Anterior cingulate cortex (tissue), 58 donors: ENCODE measurements around the gene PDE7B.

Experiments
- DNase-seq, 58 donors: peaks; one replicate each; lab custom pipeline; 2025; lab: John Stamatoyannopoulos, UW

Gene PDE7B

DNA sequence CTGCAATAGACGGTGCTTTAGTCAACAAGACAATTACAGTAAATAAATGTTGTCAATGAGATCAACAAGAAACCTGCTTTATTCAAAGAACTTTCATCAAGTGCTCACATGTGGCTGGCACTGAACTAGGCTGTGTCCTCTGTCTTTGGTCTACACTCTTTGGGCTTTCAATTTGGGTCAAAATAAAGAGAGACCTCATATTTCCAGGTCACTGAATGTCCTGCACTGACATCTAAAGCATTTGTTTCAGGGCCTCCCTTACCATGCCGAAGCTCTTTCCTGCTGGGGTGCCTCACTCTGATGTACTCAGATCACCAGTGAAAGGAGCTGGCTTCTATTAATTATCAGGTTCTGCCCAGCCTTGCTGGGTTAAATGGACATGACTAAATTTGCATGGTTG lies 32.0 kb downstream of the PDE7B start:
- no peak for DNase-seq

DNA sequence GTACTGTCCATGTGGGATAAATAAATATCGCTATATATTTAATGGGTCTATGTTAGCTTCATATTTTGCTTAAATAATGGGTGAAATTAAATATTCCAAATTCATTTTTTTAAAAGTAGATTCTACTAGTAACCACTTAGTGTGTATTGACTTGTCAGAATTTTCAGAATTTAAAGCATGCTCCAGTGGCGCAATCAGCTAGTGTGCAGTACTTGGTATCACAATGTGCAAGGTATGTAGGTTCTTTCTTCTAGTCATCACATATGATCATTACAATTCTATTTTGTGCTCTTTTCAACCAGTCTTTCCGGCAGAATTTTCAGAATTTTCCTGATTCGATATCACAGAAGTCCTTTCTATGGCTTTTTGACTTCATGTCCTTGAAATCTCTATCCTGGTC lies 32.6 kb downstream of the PDE7B start:
- DNase-seq, result no peak

DNA sequence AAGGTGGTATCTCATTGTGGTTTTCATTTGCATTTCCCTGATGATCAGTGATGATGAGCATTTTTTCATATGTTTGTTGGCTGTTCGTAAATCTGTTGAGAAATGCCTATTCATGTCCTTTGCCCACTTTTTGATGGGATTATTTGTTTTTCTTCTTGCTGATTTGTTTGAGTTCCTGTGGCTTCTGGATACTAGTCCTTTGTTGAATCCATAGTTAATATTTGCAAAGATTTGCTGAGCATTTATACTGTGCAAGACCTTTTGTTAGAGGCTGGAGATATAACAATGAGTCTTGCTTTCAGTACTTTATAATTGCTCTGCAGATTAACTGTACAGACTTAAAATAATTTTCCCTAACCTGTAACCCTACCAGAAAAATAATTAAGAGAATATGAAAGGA lies 35.6 kb downstream of the PDE7B start:
- DNase-seq, result no peak

DNA sequence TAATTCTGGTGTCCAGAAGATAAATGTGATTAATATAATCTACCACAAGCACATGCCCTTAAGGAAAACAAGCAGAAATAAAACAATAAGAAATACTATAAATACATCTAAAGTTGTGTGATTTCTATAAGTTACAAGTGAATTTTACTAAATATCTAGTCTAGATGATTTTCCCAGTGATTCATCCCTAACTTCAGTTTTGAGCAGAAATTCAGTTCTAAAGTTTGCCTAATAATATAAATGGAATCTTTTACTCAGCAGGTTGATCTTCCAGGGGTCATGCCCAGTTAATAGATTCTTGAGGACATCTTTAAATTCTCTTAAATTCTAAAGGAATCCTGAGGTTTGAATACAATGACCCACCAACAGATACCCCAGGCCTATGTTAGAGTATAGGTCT lies 37.3 kb downstream of the PDE7B start:
- no peak for DNase-seq

DNA sequence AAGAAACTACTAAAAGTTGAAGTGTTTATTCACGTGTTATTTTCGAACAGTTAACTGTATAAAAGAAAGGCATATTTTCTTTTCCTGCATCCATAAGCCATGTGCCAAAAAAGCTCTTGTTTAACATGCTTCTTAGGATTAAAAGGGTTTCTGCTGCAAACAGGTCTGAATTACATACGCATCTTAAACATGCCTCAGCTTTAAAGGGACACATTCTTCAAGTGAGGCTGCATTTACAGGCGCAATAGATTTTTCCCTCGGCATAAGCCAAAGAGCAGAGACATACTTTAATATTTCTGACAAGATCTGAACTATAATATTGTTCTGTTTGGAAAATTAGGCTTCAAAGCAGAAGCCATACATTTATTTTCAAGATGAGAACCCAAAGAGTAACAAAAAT lies 39.4 kb downstream of the PDE7B start:
- DNase-seq, result no peak

DNA sequence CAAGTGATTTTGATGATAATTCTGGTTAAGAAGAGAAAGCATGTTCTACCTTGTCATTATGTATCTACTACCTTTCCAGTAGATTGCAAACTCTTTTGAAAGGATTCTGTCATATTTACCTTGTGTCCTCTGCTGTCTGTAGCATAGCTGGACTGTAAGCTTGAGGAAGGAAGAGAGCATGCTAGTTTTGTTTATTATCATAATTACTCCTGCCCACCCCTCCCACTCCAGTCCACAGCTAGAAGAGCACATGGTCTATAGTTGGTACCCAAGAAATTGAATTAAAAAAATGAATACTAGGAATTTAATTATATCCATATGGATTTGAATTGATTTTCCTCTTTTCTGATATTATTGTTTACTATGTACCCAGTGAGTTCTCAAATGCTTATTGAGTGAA lies 40.2 kb downstream of the PDE7B start:
- no peak for DNase-seq

DNA sequence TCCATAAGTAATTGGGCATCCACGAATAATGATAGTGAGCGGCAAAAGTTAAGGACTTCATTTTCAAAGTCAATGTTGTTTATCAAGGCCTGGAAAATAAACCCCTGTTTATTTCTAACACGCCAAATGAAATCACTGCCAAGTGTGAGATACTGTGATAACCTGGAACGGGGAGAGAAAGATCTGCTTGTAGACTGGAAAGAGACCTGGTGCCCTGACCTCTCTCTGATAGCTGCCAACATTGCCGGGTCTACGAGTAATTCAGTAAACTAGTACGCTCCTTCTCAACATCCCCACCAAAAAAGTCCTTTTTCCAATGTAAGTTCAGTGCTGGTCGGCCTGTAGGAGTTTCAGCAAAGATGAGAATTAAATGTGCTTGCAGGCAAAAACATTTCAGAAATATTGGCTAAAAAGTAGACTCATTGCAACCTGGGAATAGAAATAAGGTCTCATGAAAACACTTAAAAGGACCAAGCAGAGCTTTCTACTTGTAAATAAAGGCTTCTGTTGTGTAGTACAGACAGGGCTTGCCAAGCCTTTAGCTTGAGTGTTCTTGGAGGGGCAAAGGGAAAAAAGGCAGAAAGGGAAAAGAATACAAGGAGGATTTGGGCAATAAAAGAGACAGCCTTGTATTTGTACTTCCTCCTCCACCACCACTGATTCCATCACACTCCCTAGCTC lies 43.9 kb downstream of the PDE7B start:
- DNase-seq, result no peak

DNA sequence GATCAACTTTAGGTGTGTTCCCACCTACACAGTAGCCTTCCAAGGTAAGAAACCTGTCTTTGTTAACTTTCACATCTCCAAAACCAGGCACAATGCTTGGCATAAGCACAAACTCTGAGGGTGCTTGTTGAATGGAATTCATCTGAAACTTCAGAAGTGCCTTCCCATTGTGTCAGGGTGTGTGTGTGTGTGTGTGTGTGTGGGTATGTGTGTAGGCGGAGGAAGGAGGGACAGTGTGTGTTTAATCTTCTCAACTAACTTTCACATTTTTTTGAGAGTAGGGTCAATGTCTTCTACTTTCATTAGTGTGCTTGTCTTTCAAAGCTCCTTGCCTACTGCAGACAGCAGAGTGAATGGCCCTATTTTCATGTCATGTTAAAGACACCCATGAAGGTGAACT lies 45.6 kb downstream of the PDE7B start:
- no peak for DNase-seq

DNA sequence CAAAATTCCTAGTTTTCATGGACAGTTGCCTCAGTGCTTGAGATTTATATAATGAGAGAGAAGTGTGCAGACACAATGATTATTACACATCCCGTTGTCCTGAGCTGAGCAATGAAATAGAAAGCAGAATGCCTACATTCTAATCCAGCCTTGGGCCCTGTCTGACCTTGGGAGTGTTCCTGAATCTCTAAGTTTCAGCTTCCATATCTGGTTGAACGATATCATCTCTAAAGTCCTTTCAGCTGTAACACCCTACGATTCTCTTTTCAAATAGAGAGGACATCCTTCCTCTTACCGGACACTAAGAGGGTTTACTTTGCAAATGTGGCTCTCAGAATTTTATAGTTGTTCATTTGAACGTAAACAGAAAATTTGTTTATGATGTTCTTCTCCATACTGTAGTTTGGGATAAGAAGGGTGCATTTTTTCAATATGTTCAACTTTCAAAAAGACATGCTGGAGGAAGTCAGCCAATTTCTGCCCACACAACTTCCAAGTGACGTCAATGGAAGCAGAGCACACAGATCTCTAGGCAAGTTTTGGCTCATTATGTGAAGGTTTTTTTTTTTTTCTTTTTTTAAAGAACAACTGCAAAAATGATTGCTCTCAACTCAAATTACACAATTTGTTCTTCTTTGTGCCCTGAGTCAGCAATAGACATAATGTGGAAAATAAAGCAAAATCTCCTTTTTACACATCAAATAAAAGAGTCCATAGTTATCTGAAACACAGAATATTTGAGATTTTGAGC lies 50.4 kb downstream of the PDE7B start:
- DNase-seq, result peak in 19 of 58 donors; percentile 4 to 67 (median 31)

DNA sequence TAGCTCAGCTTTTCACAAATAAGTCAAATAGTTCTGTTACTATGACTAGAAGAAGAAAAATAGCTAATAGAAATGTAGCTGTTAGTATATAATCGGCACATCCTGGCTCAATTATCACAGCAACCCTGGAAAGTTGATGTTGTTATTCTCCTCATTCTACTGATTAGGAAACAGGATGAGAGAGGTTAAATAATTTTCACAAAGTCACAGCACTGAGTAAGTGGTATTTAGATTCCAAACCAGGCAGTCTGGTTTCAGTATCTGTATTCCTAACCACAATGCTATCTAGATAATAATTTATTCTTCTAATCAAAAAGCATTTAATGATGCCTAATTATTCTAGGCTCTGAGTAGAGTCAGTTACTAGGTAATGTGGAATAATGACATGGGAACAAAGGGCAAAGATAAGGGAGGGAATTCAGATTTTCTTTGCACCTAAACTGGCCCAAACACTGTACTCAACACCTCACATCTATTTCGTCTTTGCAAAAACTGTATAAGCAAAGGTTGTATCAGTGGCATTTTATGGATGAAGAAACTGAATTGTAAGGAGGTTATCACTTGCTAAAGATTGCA lies 51.3 kb downstream of the PDE7B start:
- DNase-seq, result no peak

DNA sequence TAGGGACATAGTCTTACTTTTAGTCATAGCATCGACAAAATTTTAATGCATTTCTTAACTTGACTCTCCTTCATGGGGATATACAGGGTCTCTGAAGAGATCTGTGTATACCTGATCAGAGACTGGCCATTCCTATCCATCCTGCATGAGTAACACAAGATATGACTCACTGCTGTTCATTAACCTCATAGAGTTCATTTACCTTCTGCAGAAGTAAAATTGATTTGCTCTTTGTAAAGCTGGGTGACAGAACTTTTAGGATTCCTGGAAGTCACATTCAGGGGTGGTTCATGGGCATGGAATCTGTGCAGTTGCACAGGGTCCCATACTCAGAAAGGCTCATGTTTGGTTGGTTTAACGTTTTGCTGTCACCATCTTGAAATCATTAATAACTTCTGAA lies 53.2 kb downstream of the PDE7B start:
- DNase-seq, result no peak

DNA sequence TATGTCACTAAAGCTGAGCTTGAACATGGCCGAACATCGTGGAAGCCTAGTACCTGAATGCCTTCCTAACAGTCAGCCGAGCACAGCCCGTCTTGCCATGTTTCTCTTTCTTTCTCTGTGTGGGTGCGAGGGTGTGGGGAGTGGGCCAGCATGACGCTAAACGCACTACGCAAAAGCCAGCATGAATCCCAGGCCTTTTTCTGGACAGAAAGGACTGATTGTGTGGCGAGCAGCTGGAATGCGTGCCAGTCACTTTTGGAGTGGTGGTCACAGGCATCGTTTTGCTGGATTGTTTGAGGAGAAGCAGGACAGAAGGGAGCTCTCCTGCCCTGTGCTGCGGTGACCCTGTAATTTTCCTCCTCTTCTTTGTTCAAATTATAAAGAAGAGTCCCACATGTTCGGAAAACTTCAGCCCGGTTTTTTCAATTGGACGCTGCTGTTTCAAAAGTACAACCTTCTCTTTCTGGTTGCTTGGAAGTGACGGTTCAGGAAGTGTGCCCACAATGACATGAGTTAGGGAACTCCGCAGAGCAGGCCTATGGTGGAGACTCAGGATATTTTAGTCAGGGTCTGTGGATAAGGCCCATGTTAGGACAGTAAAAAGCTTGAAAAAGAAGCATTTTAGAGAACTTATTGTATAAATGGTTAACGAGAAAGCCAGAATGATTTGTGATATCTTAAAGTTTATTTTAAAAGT lies 54.3 kb downstream of the PDE7B start:
- peak in 48 of 58 donors; percentile 4 to 82 (median 46) for DNase-seq

DNA sequence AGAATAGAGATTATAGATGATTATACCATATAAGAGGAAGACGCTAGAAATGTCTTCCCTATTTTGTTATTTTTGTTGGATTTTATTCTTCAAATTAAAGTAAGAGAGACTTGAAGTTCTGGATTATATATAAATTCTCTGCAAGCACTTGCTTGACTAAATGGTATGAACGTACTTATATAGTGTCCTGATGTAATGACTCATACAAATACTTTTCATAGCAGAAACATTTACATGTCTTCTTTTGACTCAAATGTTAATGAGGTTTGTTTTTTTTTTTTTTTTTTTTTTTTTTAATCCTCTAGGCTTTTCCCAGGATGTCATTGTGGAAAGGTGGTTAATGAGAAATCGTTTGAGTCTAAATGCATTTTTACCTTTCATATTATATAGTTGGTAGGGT lies 55.0 kb downstream of the PDE7B start:
- DNase-seq, result no peak

DNA sequence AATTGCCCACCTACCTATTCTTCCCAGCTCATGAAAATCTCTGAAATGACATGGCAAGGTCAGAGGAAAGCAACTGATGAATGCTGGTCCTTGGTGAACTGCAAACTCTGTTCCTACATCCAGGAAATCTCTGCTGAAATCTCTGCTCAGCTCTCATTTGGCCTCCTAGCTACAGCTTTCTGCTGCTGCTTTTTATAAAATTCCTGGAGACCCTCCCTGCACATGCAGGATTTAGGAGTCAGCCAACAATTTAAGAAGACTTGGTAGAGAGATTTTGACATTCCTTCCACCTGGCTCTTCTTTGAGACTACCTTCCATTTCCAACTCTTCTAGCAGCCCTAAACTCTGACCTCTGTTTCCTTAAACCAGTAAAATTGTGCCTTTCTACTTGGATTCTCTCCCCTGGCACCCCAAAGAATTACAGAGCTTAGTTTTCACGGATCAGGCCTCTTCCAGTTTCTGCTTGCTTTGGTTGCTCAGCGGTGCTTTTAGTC lies 55.5 kb downstream of the PDE7B start:
- no peak for DNase-seq

DNA sequence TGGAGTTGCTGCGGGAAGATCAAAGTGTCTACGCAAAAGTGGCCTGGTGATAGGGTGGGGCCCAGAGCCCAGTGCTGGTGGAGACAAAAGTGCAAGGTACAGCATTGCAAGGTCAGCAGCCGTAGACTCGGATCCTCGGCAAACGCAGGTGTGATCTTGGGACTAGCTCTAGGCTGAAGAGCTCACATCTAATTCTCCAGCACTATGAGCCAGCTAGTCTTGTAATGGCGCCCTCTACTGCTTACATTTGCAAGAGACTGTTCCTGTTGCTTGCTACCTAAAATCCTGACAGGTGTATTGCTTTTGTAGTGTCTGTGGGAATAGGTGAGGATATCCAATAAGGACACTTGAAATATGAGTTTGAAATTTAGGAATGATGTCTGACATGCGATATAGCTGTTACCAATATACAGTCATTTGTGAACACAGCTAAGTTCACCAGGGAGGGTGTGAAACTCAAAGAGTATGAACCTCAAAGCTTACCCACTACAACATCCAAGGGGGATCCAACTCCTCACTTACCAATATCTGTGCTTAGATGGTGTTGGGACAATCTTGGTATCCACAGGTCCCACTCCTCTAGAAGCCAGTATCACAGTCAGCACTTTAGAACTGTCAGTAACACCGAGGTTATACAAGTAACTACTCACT lies 58.4 kb downstream of the PDE7B start:
- peak in 1 of 58 donors; percentile 18 for DNase-seq

DNA sequence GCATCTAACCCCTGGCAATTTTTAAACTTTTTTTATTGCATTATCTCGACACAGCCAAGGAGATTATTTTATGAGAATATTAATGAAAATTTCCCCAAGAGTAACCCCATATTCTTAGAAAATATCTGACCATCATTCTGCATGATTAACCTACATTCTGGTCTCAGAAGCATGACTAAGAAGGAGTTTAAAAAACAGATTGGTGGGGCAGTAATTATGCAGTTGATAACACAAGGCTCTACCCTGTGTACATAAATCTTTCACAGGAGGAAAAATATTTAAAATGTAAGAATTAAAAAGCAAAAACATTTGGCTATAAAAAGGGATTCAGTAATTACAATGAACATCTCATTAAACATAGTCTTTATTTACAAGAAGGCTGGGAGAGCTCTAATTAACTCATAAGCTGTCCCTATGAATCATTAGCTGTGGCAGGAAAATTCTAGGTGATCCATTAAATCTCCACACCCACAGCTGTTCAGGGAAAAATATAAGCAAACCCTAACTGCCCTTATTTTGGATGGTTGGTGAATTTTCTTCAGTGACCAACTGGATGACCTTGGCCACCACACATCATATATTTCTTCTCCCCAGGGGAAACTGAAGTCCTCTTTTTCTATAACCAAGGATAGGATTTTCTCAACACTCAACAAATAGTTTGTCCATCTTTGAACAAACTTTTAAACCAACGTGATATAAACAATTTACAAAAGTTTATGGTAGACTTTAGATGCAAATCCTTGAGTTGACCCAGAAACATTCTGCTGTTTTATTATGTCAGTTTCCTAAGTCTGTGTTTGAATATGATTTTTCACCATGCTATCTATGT lies 59.5 kb downstream of the PDE7B start:
- DNase-seq, result no peak

DNA sequence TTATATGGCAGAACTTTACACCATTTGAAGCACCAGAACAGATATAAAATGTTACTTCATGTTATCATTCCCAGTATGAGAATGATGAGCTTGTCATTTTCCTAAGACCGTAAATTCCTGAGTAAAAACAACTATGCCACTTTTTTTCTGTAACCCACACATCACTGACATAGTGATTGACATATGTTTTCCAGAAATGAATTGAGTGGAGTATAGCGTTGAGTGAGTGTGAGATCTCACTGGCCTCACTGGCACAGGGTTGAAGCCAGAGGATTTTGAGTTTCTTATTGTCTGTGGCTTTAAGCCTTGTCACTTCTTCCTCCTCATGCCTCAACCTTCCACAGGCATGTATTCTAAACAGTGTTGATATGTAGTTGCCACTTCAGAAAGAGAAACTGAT lies 62.3 kb downstream of the PDE7B start:
- no peak for DNase-seq

DNA sequence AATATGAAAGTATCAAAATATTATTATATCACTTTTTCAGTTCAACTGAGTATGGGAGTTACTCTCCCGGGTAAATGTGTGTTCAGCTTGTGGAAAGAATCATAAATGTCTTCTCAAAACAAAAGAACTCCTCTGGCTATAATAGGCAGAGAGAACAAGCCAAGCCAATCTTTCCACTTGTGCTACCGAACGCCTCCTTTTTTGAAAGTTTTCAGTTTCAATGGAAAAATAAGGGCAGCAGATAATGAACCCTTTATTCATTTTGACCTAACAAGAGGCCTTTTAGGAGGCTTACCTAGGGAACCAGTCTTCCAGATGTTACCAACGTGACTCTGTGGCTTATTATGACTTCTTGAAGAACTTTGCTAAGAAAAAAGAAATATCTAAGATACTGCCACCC lies 67.5 kb downstream of the PDE7B start:
- DNase-seq, result no peak

DNA sequence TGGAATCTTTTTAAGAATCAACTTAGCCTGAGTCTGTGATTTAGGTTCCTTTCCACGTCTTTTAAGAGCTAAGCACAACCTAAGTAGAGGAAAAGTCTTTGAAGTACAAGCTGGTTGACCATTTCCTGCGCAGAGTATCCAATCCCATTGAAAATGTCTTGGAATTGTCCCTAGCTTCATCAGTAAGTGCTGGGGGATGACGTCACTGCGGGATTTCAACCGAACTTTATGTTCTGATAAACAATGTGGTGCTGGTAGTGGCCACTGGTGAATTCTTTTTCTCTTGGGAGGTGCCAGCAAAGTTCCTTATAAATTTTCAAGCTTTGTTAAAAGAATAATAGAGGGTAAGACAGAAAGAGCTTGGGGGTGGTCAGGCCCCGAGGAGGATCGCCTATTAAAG lies 69.2 kb downstream of the PDE7B start:
- no peak for DNase-seq

DNA sequence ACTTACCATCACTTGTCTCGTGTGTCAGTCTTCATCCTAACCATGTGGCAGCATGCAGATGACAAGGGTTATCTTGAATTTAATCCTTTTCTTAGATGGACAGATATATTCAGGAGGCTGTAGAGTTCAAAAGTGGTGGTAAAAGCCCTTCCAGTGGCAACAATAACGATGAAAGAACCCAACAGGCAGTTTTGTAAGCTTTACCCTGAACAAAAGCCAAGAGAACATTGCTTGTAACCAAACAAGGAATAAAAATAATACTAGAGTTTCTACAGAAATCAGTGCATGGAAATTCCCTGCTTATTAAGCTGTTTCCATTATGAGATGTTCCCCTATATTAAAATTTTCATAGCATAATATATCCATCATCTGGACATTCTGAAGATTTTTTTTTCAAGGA lies 69.7 kb downstream of the PDE7B start:
- no peak for DNase-seq
